ENCODE data around the gene ANGPTL7.

ANGPTL7 gene

GRCh38 chr1:11153184-11153583, 36.0 kb upstream of the ANGPTL7 start:
- no peak for DNase-seq (ENCODE audit: low read depth, low spot score)
- ChIA-PET CTCF (interaction anchor here (1.0 kb wide), 1 partner anchor 23 kb away, joined by 3 read pairs; no protein-coding TSS in a partner anchor), POLR2A (no interaction called here)
- no peak for TF ChIP-seq CTCF (IDR thresholded peaks at IDR 0.05; ENCODE audit: insufficient read depth, low read length, missing control alignments)
- no peak overlapping the region for H3K4me3 ChIP-seq (ENCODE audit: low read depth, low read length)

- no peak for DNase-seq (ENCODE audit: low read depth, low spot score)
- no peak overlapping the region for H3K4me3 ChIP-seq (ENCODE audit: low read depth, low read length)
- CTCF ChIA-PET = interaction anchor here (0.7 kb wide), 1 partner anchor 13 kb away, joined by 3 read pairs; no protein-coding TSS in a partner anchor
- no peak for TF ChIP-seq CTCF (IDR thresholded peaks at IDR 0.05; ENCODE audit: insufficient read depth, low read length, missing control alignments)
- POLR2A ChIA-PET = no interaction called here
These were observed 32.7 kb upstream of the ANGPTL7 start for GRCh38 chr1:11156441-11156840.

- POLR2A ChIA-PET = no interaction called here
These were observed 32.2 kb upstream of the ANGPTL7 start for GRCh38 chr1:11156963-11157362.

GRCh38 chr1:11157394-11157793, 31.8 kb upstream of the ANGPTL7 start:
- CTCF ChIA-PET = interaction anchor here (2.0 kb wide), 1 partner anchor 120 kb away, joined by 13 read pairs; no protein-coding TSS in a partner anchor
- POLR2A ChIA-PET = no interaction called here
- DNase-seq (ENCODE audit: low read depth, low spot score) = no peak

More at GRCh38 chr1:11156963-11157362, 32.2 kb upstream of the ANGPTL7 start:
- H3K4me3 ChIP-seq (ENCODE audit: low read depth, low read length) = no peak overlapping the region
- TF ChIP-seq CTCF (IDR thresholded peaks at IDR 0.05; ENCODE audit: insufficient read depth, low read length, missing control alignments) = no peak
- CTCF ChIA-PET = interaction anchor here (0.7 kb wide), 1 partner anchor 13 kb away, joined by 3 read pairs; no protein-coding TSS in a partner anchor
- no peak for DNase-seq (ENCODE audit: low read depth, low spot score)

GRCh38 chr1:11157867-11158266, 31.3 kb upstream of the ANGPTL7 start:
- ChIA-PET CTCF (interaction anchor here (2.0 kb wide), 1 partner anchor 121 kb away, joined by 13 read pairs; no protein-coding TSS in a partner anchor), POLR2A (interaction anchor here (1.3 to 1.6 kb wide), 2 partner anchors 10 to 59 kb away, joined by 3 to 5 read pairs; partner anchors contain the start of gene EXOSC10)
- TF ChIP-seq CTCF (IDR thresholded peaks at IDR 0.05; ENCODE audit: insufficient read depth, low read length, missing control alignments) = no peak
- DNase-seq (ENCODE audit: low read depth, low spot score) = no peak
- H3K4me3 ChIP-seq (ENCODE audit: low read depth, low read length) = no peak overlapping the region

More at GRCh38 chr1:11157394-11157793, 31.8 kb upstream of the ANGPTL7 start:
- H3K4me3 ChIP-seq (ENCODE audit: low read depth, low read length) = no peak overlapping the region
- no peak for TF ChIP-seq CTCF (IDR thresholded peaks at IDR 0.05; ENCODE audit: insufficient read depth, low read length, missing control alignments)

GRCh38 chr1:11158291-11158690, 30.9 kb upstream of the ANGPTL7 start:
- CTCF ChIA-PET = interaction anchor here (1.6 to 2.0 kb wide), 2 partner anchors 23 to 121 kb away, joined by 6 to 13 read pairs; no protein-coding TSS in a partner anchor
- no peak for TF ChIP-seq CTCF (IDR thresholded peaks at IDR 0.05; ENCODE audit: insufficient read depth, low read length, missing control alignments)
- DNase-seq (ENCODE audit: low read depth, low spot score) = no peak
- POLR2A ChIA-PET = interaction anchor here (1.0 to 1.6 kb wide), 3 partner anchors 11 to 59 kb away, joined by 3 to 5 read pairs (median 3); partner anchors contain the start of gene EXOSC10
- H3K4me3 ChIP-seq (ENCODE audit: low read depth, low read length) = no peak overlapping the region

All from AG04449 (cell line).